Effector memory CD4-positive, alpha-beta T cell (primary cell): ENCODE data around the gene FRS2.

Source experiments
- DNase-seq, 3 donors: peaks; one replicate each; pipeline ENCODE4 v3.0.0-alpha.2; 2020
- H3K27ac ChIP-seq: 2 replicates; pipeline ENCODE4 v1.7.0; 2013; ENCODE audit warnings: mild to moderate bottlenecking, low read length, moderate library complexity; ENCODE audit not compliant: insufficient read depth, poor library complexity, severe bottlenecking
- H3K27me3 ChIP-seq: replicated peaks from 2 replicates; pipeline ENCODE4 v1.7.0; 2013; ENCODE audit warnings: mild to moderate bottlenecking, low read length; ENCODE audit not compliant: insufficient read depth, control insufficient read depth, poor library complexity, severe bottlenecking
- H3K36me3 ChIP-seq: 2 replicates; pipeline ENCODE4 v1.7.0; 2013; ENCODE audit warnings: mild to moderate bottlenecking, low read length, moderate library complexity; ENCODE audit not compliant: control insufficient read depth, insufficient read depth
- H3K4me1 ChIP-seq: 2 replicates; pipeline ENCODE4 v1.7.0; 2013; ENCODE audit warnings: low read length, mild to moderate bottlenecking; ENCODE audit not compliant: control insufficient read depth, insufficient read depth, poor library complexity, severe bottlenecking
- H3K4me3 ChIP-seq: 2 replicates; pipeline ENCODE4 v1.7.0; 2013; ENCODE audit warnings: low read length, low read depth, mild to moderate bottlenecking; ENCODE audit not compliant: insufficient read depth, poor library complexity, severe bottlenecking
- H3K9me3 ChIP-seq: 2 replicates; pipeline ENCODE4 v1.7.0; 2013; ENCODE audit warnings: mild to moderate bottlenecking, low read length, moderate library complexity; ENCODE audit not compliant: control insufficient read depth

The FRS2 gene

DNA sequence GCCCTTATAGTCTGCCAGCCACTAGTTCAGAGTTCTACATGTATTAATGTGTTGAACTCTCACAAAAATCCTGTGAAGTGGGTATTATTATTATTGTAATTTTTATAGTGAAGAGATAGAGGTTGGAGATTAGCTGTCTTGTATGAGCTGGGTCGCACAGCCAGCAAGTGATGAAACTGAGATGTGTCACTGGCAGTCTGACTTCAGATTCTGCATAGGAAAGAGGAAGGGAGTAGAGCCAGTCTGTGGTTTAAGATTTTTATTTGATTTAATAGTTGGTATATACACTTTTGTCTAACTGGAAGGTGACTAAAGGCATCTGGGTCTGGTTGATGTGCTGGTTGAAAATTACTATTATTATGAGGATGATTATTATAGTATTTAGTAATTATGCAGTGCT, 5.8 kb upstream of the FRS2 start:
- no peak overlapping the region for H3K27ac ChIP-seq
- no peak overlapping the region for H3K4me3 ChIP-seq
- DNase-seq: no peak
- H3K4me1 ChIP-seq: no peaks in the 10 kb centered on the region
- no peaks in the 10 kb centered on the region for H3K9me3 ChIP-seq
- H3K36me3 ChIP-seq: no peaks in the 10 kb centered on the region
- no peaks in the 10 kb centered on the region for H3K27me3 ChIP-seq

GRCh38 chr12:69466867-69467266, 3.3 kb upstream of the FRS2 start:
- no peaks in the 10 kb centered on the region for H3K9me3 ChIP-seq
- no peak overlapping the region for H3K27ac ChIP-seq
- H3K4me3 ChIP-seq: no peak overlapping the region
- peaks cover 3% of the 10 kb centered on the region for H3K36me3 ChIP-seq
- H3K4me1 ChIP-seq: peaks cover 12% of the 10 kb centered on the region
- H3K27me3 ChIP-seq: no peaks in the 10 kb centered on the region
- DNase-seq: no peak

- H3K4me1 ChIP-seq: peaks cover 15% of the 10 kb centered on the region
Measured at GRCh38 chr12:69467366-69467765, 2.8 kb upstream of the FRS2 start.

DNA sequence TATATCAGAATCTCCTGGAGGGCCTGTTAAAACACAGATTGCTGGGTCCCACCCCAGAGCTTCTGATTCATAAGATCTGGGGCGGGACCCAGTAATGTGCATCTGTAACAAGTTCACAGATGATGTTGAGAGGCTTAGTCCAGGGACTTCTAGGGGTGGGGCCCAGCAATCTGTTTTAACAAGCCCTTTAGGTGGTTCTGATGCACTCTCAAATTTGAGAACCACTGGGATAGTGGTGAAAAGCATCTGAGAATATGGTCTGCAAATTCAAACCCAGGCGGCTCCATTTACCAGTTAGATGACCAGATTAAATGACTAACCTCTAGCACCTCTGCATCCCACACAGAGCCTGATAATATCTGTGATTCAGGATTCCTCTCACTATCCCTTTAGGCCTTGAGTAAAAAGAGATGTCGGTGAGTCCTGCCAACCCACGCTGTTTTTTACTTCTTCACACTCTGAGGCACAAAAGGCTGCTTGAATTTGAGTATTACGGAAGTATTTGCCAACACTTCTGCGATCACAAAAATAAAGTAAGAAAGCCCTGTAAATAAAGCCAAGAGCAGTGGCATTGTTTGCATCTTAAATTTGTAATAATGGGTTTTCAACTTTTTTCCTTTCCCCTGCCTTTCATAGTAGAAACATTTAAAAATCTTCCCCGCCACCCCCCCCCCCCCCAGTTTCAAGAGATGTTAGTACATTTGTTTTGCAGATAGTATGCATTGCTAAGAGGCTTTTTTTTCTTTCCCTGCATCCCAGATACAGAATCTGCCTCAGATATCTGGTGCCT, 1.8 kb upstream of the FRS2 start:
- Histone ChIP-seq H3K4me3 (no peak overlapping the region), H3K36me3 (peaks cover 3% of the 10 kb centered on the region), H3K27ac (no peak overlapping the region), H3K9me3 (no peaks in the 10 kb centered on the region), H3K27me3 (no peaks in the 10 kb centered on the region), H3K4me1 (peaks cover 20% of the 10 kb centered on the region)
- DNase-seq: no peak

More at GRCh38 chr12:69467366-69467765, 2.8 kb upstream of the FRS2 start:
- H3K27me3 ChIP-seq: no peaks in the 10 kb centered on the region
- H3K9me3 ChIP-seq: no peaks in the 10 kb centered on the region
- no peak for DNase-seq
- H3K36me3 ChIP-seq: peaks cover 3% of the 10 kb centered on the region
- no peak overlapping the region for H3K4me3 ChIP-seq
- no peak overlapping the region for H3K27ac ChIP-seq

DNA sequence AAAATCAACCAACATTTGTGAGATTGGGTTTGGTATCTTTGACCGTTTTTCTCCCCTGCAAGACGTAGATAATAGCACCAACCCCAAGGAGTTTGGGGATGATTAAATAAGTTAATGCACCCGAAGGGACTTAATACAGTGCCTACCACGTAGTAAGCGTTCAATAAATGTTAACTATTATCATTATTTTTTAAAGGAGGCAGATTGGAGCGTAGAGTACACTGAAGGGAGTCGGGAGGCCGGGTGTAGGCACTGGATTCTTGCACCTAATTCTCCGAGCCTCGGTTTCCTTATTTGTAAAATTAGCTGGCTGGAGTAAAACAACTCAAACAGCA, 367 bp upstream of the FRS2 start:
- H3K27me3 ChIP-seq: no peaks in the 10 kb centered on the region
- peak overlapping the region; percentile 92 for H3K27ac ChIP-seq
- no peaks in the 10 kb centered on the region for H3K9me3 ChIP-seq
- H3K4me1 ChIP-seq: peaks cover 20% of the 10 kb centered on the region
- peak overlapping the region; percentile 100 for H3K4me3 ChIP-seq
- DNase-seq: no peak
- H3K36me3 ChIP-seq: peaks cover 3% of the 10 kb centered on the region

DNA sequence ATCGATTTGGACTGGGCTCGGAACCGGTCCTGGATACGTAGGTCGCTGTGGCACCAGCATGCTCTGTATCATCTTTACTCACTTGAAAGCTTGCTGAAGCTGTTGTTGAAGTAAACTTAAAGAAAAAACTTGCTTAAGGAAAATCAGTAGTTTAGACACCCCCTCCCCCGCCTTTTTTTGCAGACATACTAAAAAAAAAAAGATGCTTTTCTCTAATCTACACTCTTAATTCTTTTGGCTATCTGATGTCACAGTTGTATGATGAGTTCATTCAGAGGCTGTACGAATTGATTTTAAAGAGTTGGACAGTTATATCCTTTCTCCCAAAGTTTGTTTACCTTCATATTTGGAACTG, 865 bp downstream of the FRS2 start:
- no peak for DNase-seq
- H3K27me3 ChIP-seq: no peaks in the 10 kb centered on the region
- H3K9me3 ChIP-seq: no peaks in the 10 kb centered on the region
- H3K36me3 ChIP-seq: peaks cover 3% of the 10 kb centered on the region
- peaks cover 20% of the 10 kb centered on the region for H3K4me1 ChIP-seq
- peak overlapping the region; percentile 92 for H3K27ac ChIP-seq
- peak overlapping the region; percentile 100 for H3K4me3 ChIP-seq

GRCh38 chr12:69471667-69472385, 1.6 kb downstream of the FRS2 start:
- peaks cover 3% of the 10 kb centered on the region for H3K36me3 ChIP-seq
- no peak overlapping the region for H3K27ac ChIP-seq
- no peaks in the 10 kb centered on the region for H3K9me3 ChIP-seq
- DNase-seq: no peak
- H3K4me1 ChIP-seq: peaks cover 20% of the 10 kb centered on the region
- H3K4me3 ChIP-seq: peak overlapping the region; percentile 100
- H3K27me3 ChIP-seq: no peaks in the 10 kb centered on the region

GRCh38 chr12:69473262-69473661, 3.1 kb downstream of the FRS2 start:
- no peak overlapping the region for H3K27ac ChIP-seq
- DNase-seq: no peak
- peaks cover 20% of the 10 kb centered on the region for H3K4me1 ChIP-seq
- no peak overlapping the region for H3K4me3 ChIP-seq
- no peaks in the 10 kb centered on the region for H3K9me3 ChIP-seq
- no peaks in the 10 kb centered on the region for H3K27me3 ChIP-seq
- peaks cover 3% of the 10 kb centered on the region for H3K36me3 ChIP-seq

DNA sequence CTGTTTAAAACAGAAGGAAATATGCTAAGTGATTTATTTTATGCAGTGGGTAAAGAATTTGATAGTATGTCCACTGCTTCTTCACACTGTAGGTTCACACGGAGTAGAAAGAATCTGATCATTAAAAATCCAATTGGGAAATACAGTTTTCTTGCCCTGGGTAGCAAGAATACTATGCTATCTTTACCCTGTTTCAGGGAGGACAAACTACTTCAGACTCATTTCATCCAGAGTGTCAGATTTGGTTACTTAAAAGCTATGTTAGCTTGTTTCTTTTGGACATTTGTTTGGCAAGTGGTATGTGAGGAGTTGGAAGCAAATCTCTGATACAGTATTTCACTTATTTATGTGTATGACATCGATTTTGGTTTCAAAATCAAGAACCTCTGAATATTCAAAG, 4.3 kb downstream of the FRS2 start:
- no peak overlapping the region for H3K27ac ChIP-seq
- no peaks in the 10 kb centered on the region for H3K9me3 ChIP-seq
- H3K4me1 ChIP-seq: peaks cover 20% of the 10 kb centered on the region
- no peak overlapping the region for H3K4me3 ChIP-seq
- H3K36me3 ChIP-seq: peaks cover 3% of the 10 kb centered on the region
- DNase-seq: no peak
- no peaks in the 10 kb centered on the region for H3K27me3 ChIP-seq

GRCh38 chr12:69475237-69475975, 5.2 kb downstream of the FRS2 start:
- DNase-seq: no peak
- H3K4me1 ChIP-seq: peaks cover 20% of the 10 kb centered on the region
- H3K9me3 ChIP-seq: no peaks in the 10 kb centered on the region
- H3K27me3 ChIP-seq: no peaks in the 10 kb centered on the region
- no peak overlapping the region for H3K4me3 ChIP-seq
- peaks cover under 1% of the 10 kb centered on the region for H3K36me3 ChIP-seq
- H3K27ac ChIP-seq: no peak overlapping the region
